ENCODE results near the gene PLCB1. TPM values are rescaled to one million over a fixed set of nuclear protein-coding genes. Genes with fewer than 3 reads are reported as not detected.
A peak's percentile ranks its signal among the peaks of the same experiment; 100 is the strongest.

Gene PLCB1
- total and polyA plus RNA-seq, 2 of the 4 experiments (the other 2 are of a cell fraction): 5.6 to 16.1 TPM

GRCh38 chr20:8427419-8428040, 295.5 kb downstream of the PLCB1 start:
- peaks cover 0 to 4% of the 10 kb centered on the region in 2 experiments; a peak in 1 of 4 replicates for H3K79me1 ChIP-seq (ENCODE audit: low read depth in 1 of 2, low read length in 2 of 2)
- no peak overlapping the region for H2BK20ac ChIP-seq (ENCODE audit: low read depth, low read length)
- dilution Hi-C loops (cut with HindIII; ENCODE audit: low sequenced_read_pairs, unreplicated experiment): no loop called here
- POLR2A ChIA-PET (ENCODE audit: unreplicated experiment): no interaction called here
- intact Hi-C loops (cut with micrococcal nuclease): no loop called here
- no peaks in the 10 kb centered on the region for H3K36me3 ChIP-seq (ENCODE audit: control insufficient read depth, insufficient read depth, low read length)
- no peak overlapping the region for H4K5ac ChIP-seq (ENCODE audit: low read depth, low read length)
- H3K23ac ChIP-seq (ENCODE audit: low read depth, low read length): no peak overlapping the region
- H2AK5ac ChIP-seq (ENCODE audit: low read depth, low read length): no peak overlapping the region
- H4K8ac ChIP-seq (ENCODE audit: low read depth in 2 of 2, low read length in 2 of 2): no peak overlapping the region
- no peak overlapping the region for H3K9ac ChIP-seq (ENCODE audit: low read depth, low read length)
- no peak for ATAC-seq (ENCODE audit: low read depth)
- peaks cover 6% of the 10 kb centered on the region; the same call in 1 of the 2 replicates for H3K4me1 ChIP-seq (ENCODE audit: control insufficient read depth, insufficient read depth, low read length)
- H2AFZ ChIP-seq (replicated peaks; ENCODE audit: low read length, poor library complexity): no peak overlapping the region
- H3K14ac ChIP-seq (replicated peaks; ENCODE audit: low read depth, low read length): no peak overlapping the region
- no peak overlapping the region for H3K27ac ChIP-seq (ENCODE audit: insufficient read depth, low read length)
- no peak overlapping the region for H3K18ac ChIP-seq (ENCODE audit: low read depth, low read length)
- H4K20me1 ChIP-seq (ENCODE audit: insufficient read depth, low read length): no peaks in the 10 kb centered on the region
- no peaks in the 10 kb centered on the region for H3K9me3 ChIP-seq (ENCODE audit: control insufficient read depth, insufficient read depth, low read length)
- H3K56ac ChIP-seq (ENCODE audit: extremely low read depth, insufficient read depth, low read length): no peak overlapping the region
- in situ Hi-C loops (cut with MboI; ENCODE audit: low sequenced_read_pairs): no loop called here
- no CpG with 5 or more reads among the region's 2 CpGs for WGBS, 2 experiments (ENCODE audit: extremely low coverage in 2 of 2, insufficient read length in 1 of 2)
- CTCF ChIA-PET: interaction anchor here (0.6 kb wide), 1 partner anchor 109 kb away, joined by 4 read pairs; no protein-coding TSS in a partner anchor
- no peak overlapping the region for H3K4me3 ChIP-seq (ENCODE audit: insufficient read depth, low read depth, low read length)
- no peak overlapping the region for H2BK15ac ChIP-seq (ENCODE audit: low read depth, low read length)
- no peak overlapping the region for H3K4me2 ChIP-seq (ENCODE audit: low read depth, low read length)
- H3K9me1 ChIP-seq (ENCODE audit: insufficient read depth, low read length): peaks cover 4% of the 10 kb centered on the region; the same call in 1 of the 2 replicates
- no peak overlapping the region for H4K91ac ChIP-seq (ENCODE audit: insufficient read depth, low read depth, low read length)
- no TSS peak for BruUV-seq (replicated peaks)
- TF ChIP-seq USF2 (IDR thresholded peaks at IDR 0.05; ENCODE audit: low read depth, low read length): no peak
- no peak for TF ChIP-seq MAFK (IDR thresholded peaks at IDR 0.05; ENCODE audit: low read depth, low read length)
- TF ChIP-seq RFX5 (IDR thresholded peaks at IDR 0.05; ENCODE audit: low read depth, low read length): no peak
- no peak for TF ChIP-seq BHLHE40 (IDR thresholded peaks at IDR 0.05; ENCODE audit: low read depth, low read length)
- no peak for TF ChIP-seq CHD1 (IDR thresholded peaks at IDR 0.05; ENCODE audit: low read depth, low read length)
- no peak for TF ChIP-seq CTCF (conservative IDR thresholded peaks at IDR 0.05; ENCODE audit: low read depth, low read length)
- no peak for TF ChIP-seq FOS (IDR thresholded peaks at IDR 0.05; ENCODE audit: low read depth, low read length)
- TF ChIP-seq MAZ (IDR thresholded peaks at IDR 0.05; ENCODE audit: borderline replicate concordance, low read depth, low read length): no peak
- TF ChIP-seq CEBPB (IDR thresholded peaks at IDR 0.05; ENCODE audit: low read depth, low read length): no peak
- TF ChIP-seq MXI1 (IDR thresholded peaks at IDR 0.05; ENCODE audit: borderline replicate concordance, low read depth, low read length): no peak
- no peak for TF ChIP-seq RCOR1 (IDR thresholded peaks at IDR 0.05; ENCODE audit: insufficient replicate concordance, low read length)
- TF ChIP-seq NFE2L2 (IDR thresholded peaks at IDR 0.05; ENCODE audit: low read depth, low read length): no peak
- TF ChIP-seq POLR2A (IDR thresholded peaks at IDR 0.05; ENCODE audit: low read depth, low read length): no peak
- H2BK120ac ChIP-seq (ENCODE audit: low read depth, low read length): no peak overlapping the region
- no peak overlapping the region for H3K4ac ChIP-seq (ENCODE audit: low read depth, low read length)
- peak; percentile 17 for DNase-seq
- no peak overlapping the region for H2BK5ac ChIP-seq (ENCODE audit: low read depth, low read length, poor library complexity, severe bottlenecking)
- no peak overlapping the region for H2AK9ac ChIP-seq (replicated peaks; ENCODE audit: low read depth, low read length, poor library complexity)
- H3K27me3 ChIP-seq (ENCODE audit: control insufficient read depth, insufficient read depth, low read length): no peaks in the 10 kb centered on the region
